Ishikawa (cell line): Measurements from ENCODE around the gene NPAS3.

Experiments
- CEBPB ChIP-seq: IDR thresholded peaks from 2 replicates; pipeline ENCODE4 v1.6.1; 2012
- CREB1 ChIP-seq: IDR thresholded peaks from 2 replicates; pipeline ENCODE4 v1.6.1; 2012; ENCODE audit warnings: low read depth
- EGR1 ChIP-seq: IDR thresholded peaks from 2 replicates; pipeline ENCODE4 v1.6.1; 2012
- EP300 ChIP-seq: IDR thresholded peaks from 2 replicates; pipeline ENCODE4 v1.6.1; 2012; ENCODE audit warnings: borderline replicate concordance
- FOXM1 ChIP-seq: IDR thresholded peaks from 2 replicates; pipeline ENCODE4 v1.6.1; 2012; ENCODE audit warnings: low read depth, borderline replicate concordance
- MAX ChIP-seq: IDR thresholded peaks from 2 replicates; pipeline ENCODE4 v1.6.1; 2012
- NFIC ChIP-seq: IDR thresholded peaks from 2 replicates; pipeline ENCODE4 v1.6.1; 2012
- RAD21 ChIP-seq: IDR thresholded peaks from 2 replicates; pipeline ENCODE4 v1.6.1; 2012; ENCODE audit warnings: low read depth
- TAF1 ChIP-seq: IDR thresholded peaks from 2 replicates; pipeline ENCODE4 v1.6.1; 2012; ENCODE audit warnings: low read depth, mild to moderate bottlenecking
- TCF12 ChIP-seq: IDR thresholded peaks from 2 replicates; pipeline ENCODE4 v1.6.1; 2012; ENCODE audit warnings: low read depth
- TEAD4 ChIP-seq: IDR thresholded peaks from 2 replicates; pipeline ENCODE4 v1.6.1; 2012
- USF1 ChIP-seq: IDR thresholded peaks from 2 replicates; pipeline ENCODE4 v1.6.1; 2012
- TF ChIP-seq, protein P1 (sequence below): IDR thresholded peaks from 2 replicates; pipeline ENCODE4 v1.6.1; 2012; ENCODE audit warnings: low read depth, mild to moderate bottlenecking

- no peak for TF ChIP-seq CREB1
- TF ChIP-seq TAF1 = no peak
- no peak for TF ChIP-seq RAD21
- TF ChIP-seq EP300 = no peak
- TF ChIP-seq USF1 = no peak
- TF ChIP-seq FOXM1 = no peak
- no peak for TF ChIP-seq CEBPB
- no peak for TF ChIP-seq TEAD4
- TF ChIP-seq EGR1 = no peak
- no peak for TF ChIP-seq NFIC
- TF ChIP-seq MAX = no peak
- TF ChIP-seq, protein P1, sequence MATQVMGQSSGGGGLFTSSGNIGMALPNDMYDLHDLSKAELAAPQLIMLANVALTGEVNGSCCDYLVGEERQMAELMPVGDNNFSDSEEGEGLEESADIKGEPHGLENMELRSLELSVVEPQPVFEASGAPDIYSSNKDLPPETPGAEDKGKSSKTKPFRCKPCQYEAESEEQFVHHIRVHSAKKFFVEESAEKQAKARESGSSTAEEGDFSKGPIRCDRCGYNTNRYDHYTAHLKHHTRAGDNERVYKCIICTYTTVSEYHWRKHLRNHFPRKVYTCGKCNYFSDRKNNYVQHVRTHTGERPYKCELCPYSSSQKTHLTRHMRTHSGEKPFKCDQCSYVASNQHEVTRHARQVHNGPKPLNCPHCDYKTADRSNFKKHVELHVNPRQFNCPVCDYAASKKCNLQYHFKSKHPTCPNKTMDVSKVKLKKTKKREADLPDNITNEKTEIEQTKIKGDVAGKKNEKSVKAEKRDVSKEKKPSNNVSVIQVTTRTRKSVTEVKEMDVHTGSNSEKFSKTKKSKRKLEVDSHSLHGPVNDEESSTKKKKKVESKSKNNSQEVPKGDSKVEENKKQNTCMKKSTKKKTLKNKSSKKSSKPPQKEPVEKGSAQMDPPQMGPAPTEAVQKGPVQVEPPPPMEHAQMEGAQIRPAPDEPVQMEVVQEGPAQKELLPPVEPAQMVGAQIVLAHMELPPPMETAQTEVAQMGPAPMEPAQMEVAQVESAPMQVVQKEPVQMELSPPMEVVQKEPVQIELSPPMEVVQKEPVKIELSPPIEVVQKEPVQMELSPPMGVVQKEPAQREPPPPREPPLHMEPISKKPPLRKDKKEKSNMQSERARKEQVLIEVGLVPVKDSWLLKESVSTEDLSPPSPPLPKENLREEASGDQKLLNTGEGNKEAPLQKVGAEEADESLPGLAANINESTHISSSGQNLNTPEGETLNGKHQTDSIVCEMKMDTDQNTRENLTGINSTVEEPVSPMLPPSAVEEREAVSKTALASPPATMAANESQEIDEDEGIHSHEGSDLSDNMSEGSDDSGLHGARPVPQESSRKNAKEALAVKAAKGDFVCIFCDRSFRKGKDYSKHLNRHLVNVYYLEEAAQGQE = no peak
- TF ChIP-seq TCF12 = no peak
These were observed 609.9 kb downstream of the NPAS3 start for GRCh38 chr14:33548606-33549005.
